LNCAP (cell line): ENCODE results near the gene ADGB.

Source experiments
- CTCF ChIP-seq: fragments of 450-650 bp; IDR thresholded peaks from 2 replicates; pipeline ENCODE4 v1.5.1; 2017; ENCODE audit warnings: mild to moderate bottlenecking

ADGB gene

GRCh38 chr6:146850981-146851380, 252.2 kb downstream of the ADGB start:
- no peak for TF ChIP-seq CTCF

- no peak for TF ChIP-seq CTCF
These were observed 253.1 kb downstream of the ADGB start for GRCh38 chr6:146851837-146852236.

- TF ChIP-seq CTCF, result no peak
These were observed 257.1 kb downstream of the ADGB start for GRCh38 chr6:146855889-146856288.

- TF ChIP-seq CTCF, result no peak
These were observed 257.5 kb downstream of the ADGB start for GRCh38 chr6:146856296-146856695.

GRCh38 chr6:146857180-146857979, 258.6 kb downstream of the ADGB start:
- TF ChIP-seq CTCF, result peak; percentile 98

GRCh38 chr6:146857980-146858347, 259.2 kb downstream of the ADGB start:
- TF ChIP-seq CTCF, result no peak

GRCh38 chr6:146859206-146859605, 260.4 kb downstream of the ADGB start:
- no peak for TF ChIP-seq CTCF
